Thyroid gland (tissue), 4 donors: ENCODE data around the gene MME.

Source experiments
- POLR2A ChIP-seq, 2 donors: fragments of 450-650 bp; IDR thresholded peaks; one replicate each; pipeline ENCODE4 v1.6.1; 2017; ENCODE audit warnings: antibody characterized with exemption in 2 of 2, mild to moderate bottlenecking in 2 of 2, moderate library complexity in 1 of 2
- TF ChIP-seq, protein P1 (sequence below), 6 experiments: fragments of 200-600 bp in 3 of 6; fragments of 450-650 bp in 3 of 6; sonication (generic) in 3 of 6; IDR thresholded peaks; one replicate each; pipeline ENCODE4 v1.5.1; 2016 to 2019; ENCODE audit warnings: antibody characterized with exemption in 6 of 6, mild to moderate bottlenecking in 2 of 6, inconsistent platforms in 1 of 6, moderate library complexity in 1 of 6

DNA sequence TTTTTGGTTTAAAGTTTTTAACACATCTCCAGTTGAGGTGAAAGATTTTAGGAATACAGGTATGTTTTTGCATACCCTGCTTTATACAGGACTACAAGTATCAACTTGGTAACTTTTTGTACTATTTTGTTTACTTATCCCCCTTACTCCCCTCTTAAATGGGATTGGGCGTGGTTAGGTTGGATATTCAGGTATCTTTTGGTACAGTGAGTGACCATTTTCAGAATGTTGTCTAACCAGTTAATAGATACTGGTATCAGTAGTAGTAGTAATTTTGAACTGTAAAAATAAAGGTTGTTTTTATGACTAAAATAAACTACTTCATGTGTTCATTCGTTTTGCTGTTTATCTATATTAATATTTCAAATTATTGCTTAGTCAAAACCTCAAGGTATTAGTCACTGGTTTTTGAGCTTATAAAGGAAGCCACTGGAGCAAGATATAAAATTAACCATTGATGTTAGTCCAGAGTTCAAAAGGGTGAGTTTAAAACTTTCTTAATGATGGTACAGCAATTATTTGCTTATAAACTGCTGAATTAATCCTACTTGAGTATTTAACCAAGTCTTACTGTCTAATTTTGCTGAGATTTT, 3.3 kb downstream of the MME start:
- TF ChIP-seq, protein P1, sequence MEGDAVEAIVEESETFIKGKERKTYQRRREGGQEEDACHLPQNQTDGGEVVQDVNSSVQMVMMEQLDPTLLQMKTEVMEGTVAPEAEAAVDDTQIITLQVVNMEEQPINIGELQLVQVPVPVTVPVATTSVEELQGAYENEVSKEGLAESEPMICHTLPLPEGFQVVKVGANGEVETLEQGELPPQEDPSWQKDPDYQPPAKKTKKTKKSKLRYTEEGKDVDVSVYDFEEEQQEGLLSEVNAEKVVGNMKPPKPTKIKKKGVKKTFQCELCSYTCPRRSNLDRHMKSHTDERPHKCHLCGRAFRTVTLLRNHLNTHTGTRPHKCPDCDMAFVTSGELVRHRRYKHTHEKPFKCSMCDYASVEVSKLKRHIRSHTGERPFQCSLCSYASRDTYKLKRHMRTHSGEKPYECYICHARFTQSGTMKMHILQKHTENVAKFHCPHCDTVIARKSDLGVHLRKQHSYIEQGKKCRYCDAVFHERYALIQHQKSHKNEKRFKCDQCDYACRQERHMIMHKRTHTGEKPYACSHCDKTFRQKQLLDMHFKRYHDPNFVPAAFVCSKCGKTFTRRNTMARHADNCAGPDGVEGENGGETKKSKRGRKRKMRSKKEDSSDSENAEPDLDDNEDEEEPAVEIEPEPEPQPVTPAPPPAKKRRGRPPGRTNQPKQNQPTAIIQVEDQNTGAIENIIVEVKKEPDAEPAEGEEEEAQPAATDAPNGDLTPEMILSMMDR (IDR thresholded peaks at IDR 0.05), result no peak
- no peak for TF ChIP-seq POLR2A (IDR thresholded peaks at IDR 0.05)
